ENCODE results near the gene PAFAH2.

Gene PAFAH2

DNA sequence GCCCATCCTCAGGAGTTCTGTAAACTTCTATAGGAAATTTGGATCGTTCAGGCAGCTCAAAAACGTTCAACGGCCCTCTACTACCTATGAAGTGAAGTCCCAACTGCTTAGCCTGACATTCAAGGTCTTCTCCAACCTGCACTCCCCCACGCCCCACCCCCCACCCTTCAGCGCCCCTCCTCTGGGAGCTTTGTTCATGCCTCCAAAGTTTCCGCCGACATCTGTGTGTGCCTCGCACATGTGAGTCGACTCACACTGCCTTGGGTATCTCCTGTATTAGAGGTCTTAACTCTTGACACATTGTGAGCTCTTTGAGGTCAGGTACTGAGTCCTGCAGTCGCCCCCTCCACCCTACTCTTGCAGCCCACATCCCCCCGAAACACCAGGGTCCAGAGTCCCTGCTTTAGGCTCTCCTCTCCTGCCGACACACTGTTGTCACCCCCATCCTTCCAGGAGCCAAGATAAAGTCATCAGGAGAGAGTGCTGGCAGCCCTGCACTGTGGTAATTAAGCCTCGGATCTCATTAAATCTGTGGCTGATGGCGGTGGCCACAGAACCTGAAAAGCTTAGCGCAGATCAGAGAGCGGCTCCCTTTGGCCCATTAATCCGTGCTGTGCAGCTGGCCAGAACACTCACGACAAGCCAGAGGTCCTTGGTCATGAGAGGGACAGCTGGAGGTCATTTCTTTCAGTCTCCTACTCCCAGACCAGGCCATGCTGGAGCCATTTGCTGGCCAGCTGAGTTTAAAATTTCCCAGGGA lies 1.4 kb upstream of the PAFAH2 start:
- TF ChIP-seq ISL1 (CRISPR knock-in tag; IDR thresholded peaks at IDR 0.05): no peak
- ATAC-seq: no peak

DNA sequence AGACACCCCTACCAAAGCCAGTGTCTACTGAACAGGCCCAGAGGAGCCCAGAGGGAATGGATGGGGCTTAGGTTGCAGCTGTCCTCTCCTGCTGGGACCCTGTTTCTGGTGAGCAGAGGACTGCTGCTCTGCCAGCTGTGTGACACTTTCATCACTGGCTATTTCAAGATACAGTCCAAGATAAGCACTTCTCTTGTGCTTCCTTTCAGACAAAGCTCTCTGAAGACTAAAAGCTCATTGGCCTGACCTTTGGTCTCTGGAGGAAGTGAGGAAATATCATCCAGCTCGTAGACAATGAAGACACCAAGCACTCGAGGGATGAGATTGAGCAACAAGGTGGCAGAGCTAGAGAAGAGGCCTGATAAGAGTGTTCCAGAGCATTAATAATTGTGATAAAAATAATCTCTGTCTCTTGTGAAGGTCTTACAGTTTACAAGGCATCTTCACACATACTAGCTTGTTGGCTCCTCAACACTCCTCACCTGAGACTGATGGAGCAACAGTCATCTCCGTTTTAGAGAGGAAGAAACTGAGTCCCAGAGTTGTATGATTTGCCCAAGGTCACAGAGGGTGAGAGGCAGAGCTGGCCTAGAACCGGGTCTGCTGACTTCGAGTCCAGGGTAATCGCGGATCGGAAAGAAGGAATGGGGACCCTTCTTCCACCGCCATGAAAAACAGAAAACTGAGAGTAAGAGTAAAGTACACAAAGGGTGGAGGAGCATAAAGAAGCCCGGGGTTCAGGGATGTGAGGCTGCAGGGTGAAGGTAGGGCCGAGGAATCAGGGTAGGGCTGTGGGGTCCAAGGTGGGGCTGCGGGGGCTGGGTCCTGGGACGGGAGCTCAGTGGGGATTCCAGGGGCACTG lies 666 bp downstream of the PAFAH2 start:
- no peak; the same call in 1 of the 3 replicates for ATAC-seq
- no peak for TF ChIP-seq ZFP30 (CRISPR knock-in tag; IDR thresholded peaks at IDR 0.05)
- TF ChIP-seq ZNF70 (CRISPR knock-in tag; IDR thresholded peaks at IDR 0.05): no peak
- TF ChIP-seq CSDC2 (CRISPR knock-in tag; IDR thresholded peaks at IDR 0.05): no peak

DNA sequence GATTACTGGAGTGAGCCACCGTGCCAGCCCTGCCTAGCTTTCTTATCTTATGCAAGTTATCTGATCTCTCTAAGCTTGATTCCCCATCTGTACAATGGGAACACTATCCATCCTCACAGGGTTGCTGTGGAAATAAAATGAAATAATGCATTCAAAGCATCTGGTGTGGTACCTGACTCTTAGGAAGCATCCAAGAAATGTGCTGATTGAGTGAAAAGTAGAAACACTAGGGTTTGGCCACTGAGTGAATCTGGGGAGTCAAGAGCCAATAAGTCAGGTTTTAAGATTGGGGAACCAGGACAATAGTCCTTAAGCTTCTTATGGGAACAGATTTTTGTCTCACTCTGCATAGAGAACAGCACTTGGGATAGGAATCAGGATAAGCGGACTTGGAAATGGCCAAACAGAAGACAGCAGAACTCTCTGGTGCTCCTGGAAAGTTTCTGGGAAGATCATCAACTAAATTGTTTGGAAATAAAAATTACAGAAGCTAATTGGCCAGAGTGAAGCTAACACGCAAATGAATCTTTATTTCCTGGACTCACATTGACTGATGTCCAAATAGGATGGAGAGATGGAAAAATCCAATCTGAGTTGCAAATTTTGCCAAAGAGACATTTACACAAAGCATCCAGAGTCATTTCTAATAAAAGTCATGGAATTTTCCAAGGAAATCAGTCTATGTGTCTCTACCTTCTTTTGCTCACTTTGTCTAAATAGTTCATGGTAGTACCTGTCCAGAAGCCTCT lies 3.3 kb downstream of the PAFAH2 start:
- ATAC-seq: no peak
- TF ChIP-seq TCF4 (CRISPR knock-in tag; IDR thresholded peaks at IDR 0.05; ENCODE audit: borderline replicate concordance) (no peak), OSR1 (CRISPR knock-in tag; IDR thresholded peaks at IDR 0.05) (no peak)

DNA sequence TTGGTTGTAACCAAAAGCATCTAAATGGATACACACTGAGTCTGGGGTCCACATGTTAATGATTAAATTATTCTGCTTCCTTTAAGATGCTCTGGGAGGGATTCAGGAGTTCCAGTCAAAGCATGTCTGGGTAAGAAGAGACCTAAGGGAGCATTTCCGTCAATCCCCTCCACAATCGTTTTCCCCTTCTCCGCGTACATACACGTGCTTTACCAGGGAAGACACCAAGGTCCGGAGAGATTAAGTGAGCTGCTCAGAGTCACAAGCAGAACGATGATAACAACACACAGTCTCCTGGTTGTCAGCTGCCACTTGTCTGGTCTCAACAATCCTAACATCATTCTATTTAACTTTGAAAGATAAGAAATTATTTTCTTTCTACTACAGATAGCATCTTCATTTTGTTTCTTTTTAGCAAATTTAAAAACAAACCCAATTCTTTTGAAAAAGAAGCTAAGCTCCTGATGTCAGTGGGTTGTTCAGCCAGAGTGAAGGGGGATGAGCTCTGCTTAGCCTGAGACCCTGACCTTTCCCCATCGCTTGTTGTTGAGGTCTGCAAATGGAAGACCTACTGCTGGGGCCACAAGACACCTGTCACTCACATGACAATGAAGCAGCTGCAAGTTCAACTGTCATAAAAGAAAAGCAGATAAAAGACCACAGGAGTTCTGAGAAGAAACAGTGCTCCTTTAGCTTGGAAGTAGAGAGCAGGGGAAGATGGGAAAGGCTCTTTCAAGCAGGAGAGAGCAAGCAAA lies 4.5 kb downstream of the PAFAH2 start:
- ATAC-seq: no peak
- TF ChIP-seq, protein P1, sequence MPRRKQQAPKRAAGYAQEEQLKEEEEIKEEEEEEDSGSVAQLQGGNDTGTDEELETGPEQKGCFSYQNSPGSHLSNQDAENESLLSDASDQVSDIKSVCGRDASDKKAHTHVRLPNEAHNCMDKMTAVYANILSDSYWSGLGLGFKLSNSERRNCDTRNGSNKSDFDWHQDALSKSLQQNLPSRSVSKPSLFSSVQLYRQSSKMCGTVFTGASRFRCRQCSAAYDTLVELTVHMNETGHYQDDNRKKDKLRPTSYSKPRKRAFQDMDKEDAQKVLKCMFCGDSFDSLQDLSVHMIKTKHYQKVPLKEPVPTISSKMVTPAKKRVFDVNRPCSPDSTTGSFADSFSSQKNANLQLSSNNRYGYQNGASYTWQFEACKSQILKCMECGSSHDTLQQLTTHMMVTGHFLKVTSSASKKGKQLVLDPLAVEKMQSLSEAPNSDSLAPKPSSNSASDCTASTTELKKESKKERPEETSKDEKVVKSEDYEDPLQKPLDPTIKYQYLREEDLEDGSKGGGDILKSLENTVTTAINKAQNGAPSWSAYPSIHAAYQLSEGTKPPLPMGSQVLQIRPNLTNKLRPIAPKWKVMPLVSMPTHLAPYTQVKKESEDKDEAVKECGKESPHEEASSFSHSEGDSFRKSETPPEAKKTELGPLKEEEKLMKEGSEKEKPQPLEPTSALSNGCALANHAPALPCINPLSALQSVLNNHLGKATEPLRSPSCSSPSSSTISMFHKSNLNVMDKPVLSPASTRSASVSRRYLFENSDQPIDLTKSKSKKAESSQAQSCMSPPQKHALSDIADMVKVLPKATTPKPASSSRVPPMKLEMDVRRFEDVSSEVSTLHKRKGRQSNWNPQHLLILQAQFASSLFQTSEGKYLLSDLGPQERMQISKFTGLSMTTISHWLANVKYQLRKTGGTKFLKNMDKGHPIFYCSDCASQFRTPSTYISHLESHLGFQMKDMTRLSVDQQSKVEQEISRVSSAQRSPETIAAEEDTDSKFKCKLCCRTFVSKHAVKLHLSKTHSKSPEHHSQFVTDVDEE (CRISPR knock-in tag; IDR thresholded peaks at IDR 0.05): no peak
- TF ChIP-seq ESRRG (CRISPR knock-in tag; IDR thresholded peaks at IDR 0.05): no peak
- TF ChIP-seq ZFP30 (CRISPR knock-in tag; IDR thresholded peaks at IDR 0.05): no peak
- TF ChIP-seq RARB (CRISPR knock-in tag; IDR thresholded peaks at IDR 0.05): no peak
- TF ChIP-seq, protein P2, sequence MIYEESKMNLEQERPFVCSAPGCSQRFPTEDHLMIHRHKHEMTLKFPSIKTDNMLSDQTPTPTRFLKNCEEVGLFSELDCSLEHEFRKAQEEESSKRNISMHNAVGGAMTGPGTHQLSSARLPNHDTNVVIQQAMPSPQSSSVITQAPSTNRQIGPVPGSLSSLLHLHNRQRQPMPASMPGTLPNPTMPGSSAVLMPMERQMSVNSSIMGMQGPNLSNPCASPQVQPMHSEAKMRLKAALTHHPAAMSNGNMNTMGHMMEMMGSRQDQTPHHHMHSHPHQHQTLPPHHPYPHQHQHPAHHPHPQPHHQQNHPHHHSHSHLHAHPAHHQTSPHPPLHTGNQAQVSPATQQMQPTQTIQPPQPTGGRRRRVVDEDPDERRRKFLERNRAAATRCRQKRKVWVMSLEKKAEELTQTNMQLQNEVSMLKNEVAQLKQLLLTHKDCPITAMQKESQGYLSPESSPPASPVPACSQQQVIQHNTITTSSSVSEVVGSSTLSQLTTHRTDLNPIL (CRISPR knock-in tag; IDR thresholded peaks at IDR 0.05; ENCODE audit: low read depth): no peak
- no peak for TF ChIP-seq ZFP3 (CRISPR knock-in tag; IDR thresholded peaks at IDR 0.05)
- TF ChIP-seq BACH2 (CRISPR knock-in tag; IDR thresholded peaks at IDR 0.05; ENCODE audit: borderline replicate concordance): no peak
- no peak for TF ChIP-seq TOX (CRISPR knock-in tag; IDR thresholded peaks at IDR 0.05; ENCODE audit: borderline replicate concordance)
- TF ChIP-seq, protein P3, sequence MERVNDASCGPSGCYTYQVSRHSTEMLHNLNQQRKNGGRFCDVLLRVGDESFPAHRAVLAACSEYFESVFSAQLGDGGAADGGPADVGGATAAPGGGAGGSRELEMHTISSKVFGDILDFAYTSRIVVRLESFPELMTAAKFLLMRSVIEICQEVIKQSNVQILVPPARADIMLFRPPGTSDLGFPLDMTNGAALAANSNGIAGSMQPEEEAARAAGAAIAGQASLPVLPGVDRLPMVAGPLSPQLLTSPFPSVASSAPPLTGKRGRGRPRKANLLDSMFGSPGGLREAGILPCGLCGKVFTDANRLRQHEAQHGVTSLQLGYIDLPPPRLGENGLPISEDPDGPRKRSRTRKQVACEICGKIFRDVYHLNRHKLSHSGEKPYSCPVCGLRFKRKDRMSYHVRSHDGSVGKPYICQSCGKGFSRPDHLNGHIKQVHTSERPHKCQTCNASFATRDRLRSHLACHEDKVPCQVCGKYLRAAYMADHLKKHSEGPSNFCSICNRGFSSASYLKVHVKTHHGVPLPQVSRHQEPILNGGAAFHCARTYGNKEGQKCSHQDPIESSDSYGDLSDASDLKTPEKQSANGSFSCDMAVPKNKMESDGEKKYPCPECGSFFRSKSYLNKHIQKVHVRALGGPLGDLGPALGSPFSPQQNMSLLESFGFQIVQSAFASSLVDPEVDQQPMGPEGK (CRISPR knock-in tag; IDR thresholded peaks at IDR 0.05; ENCODE audit: borderline replicate concordance): no peak
- TF ChIP-seq ZNF70 (CRISPR knock-in tag; IDR thresholded peaks at IDR 0.05): no peak
- no peak for TF ChIP-seq OSR1 (CRISPR knock-in tag; IDR thresholded peaks at IDR 0.05)
- TF ChIP-seq, protein P4, sequence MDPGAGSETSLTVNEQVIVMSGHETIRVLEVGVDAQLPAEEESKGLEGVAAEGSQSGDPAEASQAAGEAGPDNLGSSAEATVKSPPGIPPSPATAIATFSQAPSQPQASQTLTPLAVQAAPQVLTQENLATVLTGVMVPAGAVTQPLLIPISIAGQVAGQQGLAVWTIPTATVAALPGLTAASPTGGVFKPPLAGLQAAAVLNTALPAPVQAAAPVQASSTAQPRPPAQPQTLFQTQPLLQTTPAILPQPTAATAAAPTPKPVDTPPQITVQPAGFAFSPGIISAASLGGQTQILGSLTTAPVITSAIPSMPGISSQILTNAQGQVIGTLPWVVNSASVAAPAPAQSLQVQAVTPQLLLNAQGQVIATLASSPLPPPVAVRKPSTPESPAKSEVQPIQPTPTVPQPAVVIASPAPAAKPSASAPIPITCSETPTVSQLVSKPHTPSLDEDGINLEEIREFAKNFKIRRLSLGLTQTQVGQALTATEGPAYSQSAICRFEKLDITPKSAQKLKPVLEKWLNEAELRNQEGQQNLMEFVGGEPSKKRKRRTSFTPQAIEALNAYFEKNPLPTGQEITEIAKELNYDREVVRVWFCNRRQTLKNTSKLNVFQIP (CRISPR knock-in tag; IDR thresholded peaks at IDR 0.05; ENCODE audit: borderline replicate concordance, low read depth): no peak
